GM18861 (cell line): ENCODE data around the gene CYTIP.
A peak's percentile ranks its signal among the peaks of the same experiment; 100 is the strongest.

ENCODE experiments used
- ATAC-seq: cut with Tn5 transposase; IDR thresholded peaks from one replicate; pipeline ENCODE4 v1.9.1; 2021; ENCODE audit not compliant: unreplicated experiment

Gene CYTIP

DNA sequence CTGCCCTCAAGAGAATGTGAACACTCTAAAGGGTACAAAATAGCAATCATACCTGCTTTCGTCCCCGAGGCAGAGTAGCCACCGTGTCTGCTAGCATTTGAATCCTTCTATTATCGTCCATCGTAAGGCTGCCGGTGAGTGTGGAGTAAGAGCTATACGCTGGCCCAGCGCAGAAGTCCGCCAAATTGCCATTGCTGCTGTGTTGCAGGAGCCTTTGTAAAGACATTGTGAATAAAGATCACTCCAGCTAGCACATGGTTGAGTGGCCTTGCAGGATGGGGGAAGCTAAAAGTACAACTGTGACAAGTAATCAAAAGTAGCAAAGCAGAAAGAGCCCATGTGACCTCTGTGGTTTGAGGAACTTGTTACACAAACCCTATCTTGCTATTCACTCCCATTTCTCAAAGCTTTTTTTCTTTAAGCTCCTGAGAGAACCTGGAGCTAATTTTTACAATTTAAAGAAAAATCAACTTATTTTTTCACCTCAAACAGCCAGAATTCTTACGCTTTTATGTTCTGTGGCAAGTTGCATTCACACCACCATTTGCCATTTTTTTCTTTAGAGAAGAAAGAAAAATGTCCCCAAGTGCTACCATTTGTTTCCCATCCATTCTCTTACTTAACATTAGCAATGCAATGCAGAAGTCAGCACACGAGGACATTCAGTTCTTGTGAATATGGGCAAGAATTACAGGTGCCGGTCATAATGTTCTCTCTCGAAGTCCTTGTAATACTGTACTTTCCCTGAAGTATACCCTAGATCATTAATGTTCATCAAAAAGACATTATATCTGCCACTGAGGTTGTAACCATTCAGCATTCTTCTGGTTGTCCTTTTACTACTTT lies at the start of gene CYTIP:
CYTIP (minus strand) TSS at position 295 of the 846 bp plus-strand sequence; CDS start at position 226, 69 bp downstream.
- ATAC-seq = peak; percentile 48

DNA sequence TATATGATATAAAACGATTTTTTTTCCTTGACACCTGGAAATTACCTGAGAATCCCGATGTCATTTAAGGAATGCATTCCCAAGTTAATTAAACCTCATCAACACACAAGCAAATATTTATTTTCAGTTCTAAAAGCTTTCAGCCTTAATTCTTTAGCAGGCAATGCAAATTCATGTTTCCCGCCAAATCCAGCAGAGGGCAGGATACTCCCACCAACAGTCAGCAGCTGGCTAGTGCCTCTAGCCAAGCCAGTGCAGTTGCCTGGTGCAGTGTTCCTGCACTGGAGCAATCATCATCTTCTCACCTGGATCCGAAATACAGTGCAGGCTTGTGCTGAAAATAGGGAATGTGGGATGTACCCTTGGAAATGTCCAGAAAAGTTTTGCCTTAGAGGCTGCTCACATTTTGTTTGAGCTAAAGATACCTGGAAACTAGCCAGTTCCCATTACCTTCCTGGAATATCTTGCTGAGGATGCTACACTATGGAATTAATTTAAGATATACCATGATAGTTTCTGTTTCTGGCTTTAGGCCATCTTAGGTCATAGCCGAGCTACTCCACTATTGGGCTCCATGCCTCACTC lies 48.4 kb upstream of the CYTIP start:
- peak; percentile 99 for ATAC-seq

DNA sequence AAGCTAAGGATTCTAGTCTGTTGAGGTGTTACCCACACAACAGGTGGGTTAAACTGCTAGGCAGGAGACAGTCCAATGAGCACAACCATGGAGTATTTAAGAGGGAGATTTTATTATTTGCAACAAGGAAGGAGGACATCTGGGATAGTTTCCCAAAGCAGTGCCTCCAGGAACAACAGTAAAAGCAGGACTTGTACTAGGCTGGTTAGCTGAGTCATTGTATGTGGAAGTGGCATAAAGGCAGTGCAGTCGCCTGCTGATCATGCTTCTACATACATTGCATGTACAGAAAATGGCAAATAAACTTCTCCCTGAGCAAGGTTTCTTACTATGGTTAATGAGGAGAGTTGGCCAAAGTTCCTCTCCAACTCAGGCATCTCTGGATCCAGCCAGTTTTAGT lies 46.1 kb upstream of the CYTIP start:
- no peak for ATAC-seq

DNA sequence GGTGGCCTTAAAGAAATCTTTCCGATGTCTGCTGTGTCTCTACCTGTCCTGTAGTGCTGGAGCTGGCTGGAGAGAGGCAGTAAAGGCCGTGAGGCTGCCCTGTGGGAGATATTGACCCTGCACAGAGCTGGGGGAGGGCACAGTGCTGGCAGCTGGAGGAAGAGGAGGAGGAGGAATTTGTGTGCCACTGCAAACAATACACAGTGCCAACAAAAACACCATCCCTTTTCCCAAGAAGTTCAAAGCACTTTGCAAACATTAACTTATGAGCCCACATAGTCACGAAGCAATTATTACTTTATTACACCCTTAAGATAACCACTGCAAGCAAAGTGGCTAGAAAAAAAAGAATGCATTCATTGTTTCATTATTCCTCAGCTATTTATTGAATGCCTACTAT lies 45.0 kb upstream of the CYTIP start:
- no peak for ATAC-seq

DNA sequence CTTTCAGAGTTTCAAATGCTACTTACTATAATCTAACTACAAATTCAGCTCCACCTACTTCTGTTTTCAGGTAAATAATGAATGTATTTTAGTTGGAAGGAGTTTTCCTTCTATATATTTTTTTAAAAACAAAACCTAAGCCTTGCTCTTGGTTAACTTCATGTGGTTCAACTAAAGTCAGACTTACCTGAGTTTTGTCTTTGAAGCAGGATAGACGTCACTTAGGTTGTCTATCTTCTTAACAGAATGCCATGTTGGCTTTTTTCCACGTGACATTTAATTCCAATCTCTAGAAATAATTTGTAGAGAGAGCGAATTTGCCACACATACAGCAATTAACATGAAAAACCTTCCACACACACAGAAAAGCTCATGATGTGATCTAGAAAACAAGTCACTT lies 43.9 kb upstream of the CYTIP start:
- no peak for ATAC-seq

DNA sequence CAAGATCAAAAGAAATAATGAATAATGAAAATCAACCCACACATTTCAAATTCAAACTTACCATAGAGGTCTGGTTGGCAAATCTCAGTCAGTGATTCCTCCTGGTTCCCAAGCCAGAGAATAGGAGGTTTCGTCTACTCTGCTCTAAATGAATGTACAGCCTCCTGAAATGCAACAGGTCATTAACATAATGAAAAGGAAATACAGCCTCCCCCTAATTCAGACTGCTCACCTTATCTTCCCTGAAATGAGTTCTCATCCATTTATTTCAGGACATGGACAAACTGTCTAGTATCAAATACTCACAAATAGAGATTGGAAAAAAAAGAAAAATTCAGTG lies 43.4 kb upstream of the CYTIP start:
- no peak for ATAC-seq

DNA sequence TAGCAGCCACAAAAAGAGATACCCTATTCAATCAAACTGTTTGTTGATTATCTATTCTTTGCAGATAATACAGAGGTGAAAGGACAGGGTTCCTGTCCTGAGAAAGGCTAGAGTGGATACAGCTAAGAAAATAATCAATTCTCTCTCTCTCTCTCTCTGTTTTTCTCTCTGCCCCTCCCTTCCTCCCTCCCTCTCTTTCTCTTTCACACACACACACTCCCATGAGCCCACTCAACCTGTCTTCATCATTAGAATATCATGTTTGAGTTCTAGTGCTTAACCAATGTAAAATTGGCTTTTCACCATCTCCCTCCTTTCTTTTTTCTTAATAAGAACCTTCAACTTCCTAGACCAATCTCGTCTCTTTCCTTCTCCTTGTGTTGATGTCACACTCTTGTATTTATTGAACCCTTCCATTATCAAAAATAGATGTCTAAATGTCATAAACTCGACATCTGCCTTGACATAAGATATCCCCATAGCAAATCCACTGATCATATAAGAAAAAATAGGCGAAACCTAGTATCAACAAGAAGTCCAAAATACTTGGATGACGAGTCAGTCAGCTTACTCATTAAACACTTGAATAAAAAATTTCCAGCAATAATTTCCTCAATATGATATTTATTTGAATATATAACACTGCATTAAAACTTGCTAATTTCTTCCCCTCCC lies 42.8 kb upstream of the CYTIP start:
- no peak for ATAC-seq

DNA sequence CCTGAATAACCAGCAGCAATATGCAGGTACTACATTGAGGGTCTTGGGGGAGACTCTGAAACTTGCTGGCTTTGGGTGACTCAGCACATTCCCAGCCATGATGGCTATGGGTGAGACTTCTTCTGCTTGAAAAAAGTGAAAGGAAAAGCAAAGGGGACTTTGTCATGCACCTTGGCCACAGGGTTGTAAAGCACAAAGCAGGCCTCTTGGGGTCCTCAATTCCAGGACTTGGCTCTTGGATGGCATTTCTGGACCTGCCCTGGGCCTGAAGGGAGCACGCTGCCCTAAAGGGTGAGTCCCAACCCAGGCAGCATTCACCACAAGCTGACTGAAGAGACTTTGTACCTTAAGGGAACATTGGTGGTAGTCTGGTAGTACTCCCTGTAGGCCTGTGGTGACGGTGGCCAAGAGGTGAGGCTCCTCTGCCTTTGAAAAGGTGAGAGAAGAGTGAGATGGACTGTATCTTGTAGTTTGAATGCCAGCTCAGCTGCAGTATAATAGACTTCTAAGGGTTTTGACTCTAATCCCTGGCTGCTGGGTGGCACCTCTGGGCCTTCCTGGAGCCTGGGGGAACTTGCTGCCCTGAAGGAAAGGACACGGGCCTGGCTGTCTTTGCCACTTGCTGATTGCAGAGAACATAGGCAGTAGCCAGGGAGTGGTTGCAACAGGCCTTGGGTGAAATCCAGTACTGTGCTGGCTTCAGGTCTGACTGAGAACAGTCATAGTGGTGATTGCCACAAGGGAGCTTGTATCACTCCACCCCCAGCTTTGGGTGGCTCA lies 36.5 kb upstream of the CYTIP start:
- peak; percentile 75 for ATAC-seq

DNA sequence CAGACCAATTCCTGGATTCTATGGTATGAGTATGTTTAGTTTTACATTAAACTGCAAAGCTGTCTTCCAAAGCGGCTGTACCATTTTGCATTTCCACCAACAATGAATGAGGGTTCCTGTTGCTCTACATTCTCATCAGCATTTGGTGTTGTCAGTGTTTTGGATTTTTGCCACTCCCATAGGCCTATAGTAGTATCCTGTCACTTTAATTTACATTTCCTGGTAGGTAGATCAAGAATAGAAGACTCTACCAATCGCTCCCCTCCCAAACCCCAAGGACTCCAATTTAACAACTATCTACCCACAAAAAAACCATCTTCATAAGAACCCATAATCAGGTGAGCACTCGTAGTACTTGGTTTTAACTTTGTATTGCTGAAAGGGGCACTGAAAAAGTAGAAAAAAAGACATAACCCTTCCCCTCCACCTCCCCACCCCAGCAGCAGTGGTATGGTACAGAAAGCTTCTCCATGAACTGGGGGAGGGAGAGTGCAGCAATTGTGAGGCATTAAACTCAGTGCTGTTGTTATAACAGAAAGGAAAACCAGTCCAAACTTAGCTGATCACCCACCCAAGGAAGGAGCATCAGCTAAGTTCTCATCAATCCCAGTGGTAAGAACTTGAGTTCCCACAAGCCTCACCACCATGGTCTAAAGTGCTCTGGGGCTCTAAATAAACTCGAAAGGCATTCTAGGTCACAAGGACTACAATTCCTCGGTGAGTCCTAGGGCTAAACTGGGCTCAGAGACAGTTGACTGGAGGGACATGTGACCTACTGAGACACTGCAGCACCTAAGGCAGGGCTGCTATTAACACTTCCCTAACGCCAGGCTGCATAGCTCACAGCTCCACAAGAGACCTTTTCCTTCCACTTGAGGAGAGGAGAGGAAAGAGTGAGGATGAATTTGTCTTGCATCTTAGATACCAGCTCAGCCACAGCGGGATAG lies 35.5 kb upstream of the CYTIP start:
- no peak for ATAC-seq

DNA sequence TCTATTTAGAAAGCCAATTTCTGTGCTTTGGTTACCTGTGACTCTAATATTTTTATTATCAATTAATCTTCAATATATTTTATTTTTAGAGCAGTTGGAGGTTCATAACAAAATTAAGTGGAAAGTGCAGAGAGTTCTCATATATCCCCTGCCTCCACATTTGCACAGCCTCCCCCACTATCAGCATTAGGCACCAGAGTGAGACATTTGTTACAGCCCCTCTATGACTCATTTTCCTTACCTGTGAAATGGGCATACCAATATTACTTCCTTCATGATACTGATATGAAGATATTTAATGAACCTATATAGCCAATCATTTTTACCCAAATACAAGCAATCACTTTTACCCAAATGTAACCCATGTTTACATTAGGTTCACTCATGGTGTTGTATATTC lies 34.0 kb upstream of the CYTIP start:
- no peak for ATAC-seq

DNA sequence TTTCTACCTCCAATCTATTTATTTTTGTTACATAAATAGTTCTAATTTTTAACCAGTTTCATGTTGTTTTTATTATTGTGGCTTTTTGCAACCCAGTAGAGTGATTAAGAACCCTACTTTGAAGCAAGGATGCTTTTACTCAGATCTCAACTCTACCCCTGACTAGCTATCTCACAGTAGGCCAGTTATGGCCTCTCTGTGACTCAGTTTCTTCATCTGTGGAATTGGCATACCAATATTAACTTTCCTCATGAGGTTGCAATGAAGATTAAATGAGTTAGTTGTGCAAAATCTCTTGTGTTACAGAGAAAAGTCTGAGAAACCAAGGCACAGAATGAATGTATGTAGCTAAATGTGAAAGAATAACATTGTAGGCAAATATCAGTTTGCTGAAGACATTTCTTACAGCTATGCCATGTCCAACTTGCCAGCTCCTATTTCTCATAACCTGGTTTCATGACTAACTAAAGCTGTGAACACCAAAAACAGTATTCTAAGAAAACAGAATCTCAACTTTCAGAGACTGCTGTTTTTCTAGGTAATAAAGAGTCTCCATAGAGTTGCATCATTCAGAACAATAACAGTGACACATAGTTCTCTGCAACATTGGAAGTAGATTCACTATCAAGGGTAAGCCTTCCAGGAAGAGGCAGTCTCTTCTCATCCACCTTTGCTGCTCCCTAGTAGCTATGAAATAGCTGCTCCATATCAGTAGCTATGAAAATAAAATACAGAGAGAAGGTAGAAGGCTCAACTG lies 33.2 kb upstream of the CYTIP start:
- ATAC-seq = no peak

DNA sequence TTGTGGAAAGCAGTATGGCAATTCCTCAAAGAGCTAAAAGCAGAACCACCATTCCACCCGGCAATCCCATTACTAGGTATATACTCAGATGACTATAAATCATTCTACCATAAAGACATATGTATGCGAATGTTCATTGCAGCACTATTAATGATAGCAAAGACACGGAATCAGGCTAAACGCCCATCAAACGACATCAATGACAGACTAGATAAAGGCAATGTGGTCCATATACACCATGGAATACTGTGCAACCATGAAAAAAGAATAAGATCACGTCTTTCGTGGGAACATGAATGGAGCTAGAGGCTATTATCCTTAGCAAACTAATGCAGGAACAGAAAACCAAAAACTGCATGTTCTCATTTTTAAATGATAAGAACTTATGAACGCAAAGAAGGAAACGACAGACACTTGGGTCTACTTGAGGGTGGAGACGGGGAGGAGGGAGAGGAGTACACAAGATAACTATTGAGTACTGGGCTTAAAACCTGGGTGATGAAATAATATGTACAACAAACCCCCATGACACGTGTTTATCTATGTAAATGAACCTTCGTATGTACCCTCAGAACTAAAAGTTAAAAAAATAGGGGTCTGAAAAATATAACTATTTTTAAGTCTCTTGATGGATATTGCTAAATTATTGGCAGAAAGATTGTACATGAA lies 32.0 kb upstream of the CYTIP start:
- no peak for ATAC-seq

DNA sequence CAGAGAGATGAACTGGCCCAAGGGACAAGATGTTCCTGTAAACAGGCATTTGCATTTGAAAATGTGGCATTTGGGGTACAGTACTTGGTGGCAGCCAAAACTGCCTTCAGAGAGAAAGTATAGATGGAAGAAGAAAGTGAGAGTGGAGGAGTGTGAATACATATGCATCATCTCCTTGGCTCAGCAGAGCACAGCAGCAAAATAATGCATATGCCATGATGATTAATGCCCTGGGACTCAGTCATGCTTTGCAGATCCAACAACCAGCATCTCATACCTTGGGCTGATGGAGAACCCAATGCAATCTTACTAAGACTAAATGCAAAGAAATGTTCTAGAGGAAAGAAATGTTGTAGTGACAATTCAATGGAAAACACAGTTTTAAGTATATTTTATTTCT lies 29.7 kb upstream of the CYTIP start:
- ATAC-seq = no peak

DNA sequence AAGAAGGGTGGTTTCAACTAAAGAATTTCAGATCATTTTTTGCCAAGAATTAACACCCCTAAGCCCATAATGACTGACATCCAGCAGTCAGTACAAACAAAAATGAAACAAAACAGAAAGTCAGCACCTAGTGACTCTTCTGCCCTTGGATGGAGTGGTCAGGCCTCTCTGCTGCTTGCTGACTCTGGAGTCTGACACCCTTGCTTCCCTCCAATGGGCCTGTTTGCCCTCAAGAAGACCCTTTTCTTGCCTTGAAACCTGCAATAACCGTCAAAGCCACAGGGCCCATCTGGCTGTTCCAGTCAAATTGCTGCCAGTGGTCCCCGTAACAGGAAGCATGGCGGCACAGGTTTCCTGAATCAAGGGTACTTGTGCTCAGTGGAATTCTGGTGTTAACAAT lies 27.2 kb upstream of the CYTIP start:
- ATAC-seq = no peak

DNA sequence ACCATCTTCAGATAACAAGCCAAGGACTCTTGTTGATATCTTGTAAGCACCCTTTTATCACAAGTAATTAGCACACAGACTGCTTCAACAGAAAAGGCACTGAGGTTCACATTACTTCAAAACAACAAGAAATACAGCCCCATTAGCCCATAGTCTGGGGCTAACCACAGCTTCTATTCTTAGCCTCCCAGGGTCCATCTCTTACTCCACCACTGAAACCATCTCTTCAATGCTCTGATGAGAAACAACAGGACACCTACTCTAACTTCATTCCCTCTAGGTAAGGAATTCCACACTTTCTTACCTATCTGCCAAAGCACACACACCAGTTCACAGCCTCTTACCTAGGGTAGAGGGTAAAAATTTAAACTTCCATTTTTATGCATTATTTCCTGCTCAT lies 26.4 kb upstream of the CYTIP start:
- peak; percentile 40 for ATAC-seq

DNA sequence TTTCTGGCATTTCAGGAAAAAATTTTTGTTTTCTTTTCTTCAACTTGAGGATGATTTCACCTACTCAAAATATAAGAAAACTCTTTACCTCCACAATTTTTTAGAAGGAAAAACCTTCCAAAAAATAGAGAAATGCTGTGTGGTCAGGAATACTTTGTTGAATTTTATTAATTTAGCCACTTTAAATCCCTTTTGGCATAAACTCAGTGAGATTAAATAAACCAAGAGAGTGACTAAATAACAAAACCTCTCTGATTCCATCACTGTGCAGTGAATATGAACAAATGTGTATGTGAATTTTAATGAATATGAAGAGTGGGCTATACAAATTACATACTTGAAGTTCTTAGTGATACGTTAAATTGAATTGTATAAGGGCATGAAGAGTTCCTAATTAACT lies 25.8 kb upstream of the CYTIP start:
- ATAC-seq = no peak

DNA sequence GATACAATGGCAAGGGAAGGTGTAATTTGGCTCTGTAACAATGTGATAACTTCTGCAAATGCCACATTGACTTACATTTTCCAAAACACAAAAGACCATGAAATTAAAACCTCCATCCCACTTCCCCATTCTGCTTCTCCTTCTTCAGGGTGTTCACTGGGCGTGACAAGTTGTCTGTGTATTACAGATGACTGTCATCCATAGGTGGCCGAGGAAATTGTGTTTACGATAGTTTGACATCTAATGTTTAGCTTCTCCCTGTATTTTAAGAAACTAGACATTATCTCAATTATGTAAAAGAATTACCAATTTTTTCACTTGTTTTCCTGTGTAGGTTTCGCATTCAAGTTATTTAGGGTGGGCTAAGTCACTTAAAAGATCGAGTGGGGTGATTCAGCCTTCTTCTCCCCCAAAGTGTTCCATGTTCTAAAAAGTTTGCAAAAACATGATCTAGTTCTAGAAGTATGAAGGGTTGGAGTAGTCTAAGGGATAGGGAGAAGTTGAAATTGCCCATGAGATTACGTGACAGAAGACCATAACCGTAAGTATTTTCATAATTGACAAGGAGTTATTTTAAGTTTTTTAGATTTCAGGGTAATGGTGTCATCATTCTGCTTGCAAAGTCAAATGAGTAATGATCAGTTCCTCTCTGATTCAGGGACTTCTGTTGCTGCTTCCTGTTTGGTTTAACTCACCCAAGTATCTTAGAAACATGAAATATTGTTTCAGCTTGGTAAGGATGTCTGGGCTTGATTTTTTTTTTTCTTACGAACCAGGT lies 25.2 kb upstream of the CYTIP start:
- peak; percentile 76 for ATAC-seq

DNA sequence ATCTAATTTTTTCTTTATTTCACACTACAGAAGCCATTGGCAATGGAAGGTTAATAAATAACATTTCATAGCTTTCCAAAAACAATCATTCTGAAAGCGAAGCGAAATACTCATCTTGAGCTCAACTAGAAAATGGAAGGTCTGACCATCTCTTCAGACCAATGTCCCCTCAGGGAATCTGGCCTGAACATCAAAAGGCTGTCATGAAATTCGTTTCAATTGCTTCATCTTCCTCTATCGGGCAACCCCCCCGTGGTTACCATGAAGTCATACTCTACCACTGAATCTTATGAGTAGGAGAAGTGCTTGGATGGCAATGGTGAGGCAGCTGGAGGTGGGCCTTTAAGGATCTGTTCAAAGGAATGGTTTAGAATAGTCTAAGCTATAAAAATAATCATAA lies 22.9 kb upstream of the CYTIP start:
- ATAC-seq = peak; percentile 27
